ENCODE measurements around the gene TAOK3.

The TAOK3 gene

DNA sequence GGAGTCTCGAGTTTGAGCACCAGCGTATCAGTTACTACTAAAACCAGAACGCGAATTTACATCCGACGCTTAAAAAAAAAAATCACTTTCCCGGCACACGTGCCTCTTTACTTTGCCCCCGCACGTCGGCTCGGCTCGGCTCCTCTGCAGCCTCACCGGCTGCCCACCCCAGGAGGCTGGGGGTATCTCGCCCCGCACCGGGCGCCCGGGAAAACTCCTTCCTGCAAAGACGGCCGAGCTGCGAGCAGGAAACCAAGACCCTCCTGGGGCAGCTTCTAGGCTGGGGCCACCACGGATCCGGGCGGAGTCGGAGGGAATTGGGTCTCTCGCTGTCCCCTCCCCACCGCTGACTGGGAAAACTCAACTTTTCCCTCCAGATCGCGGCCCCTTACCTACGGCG lies 269.5 kb downstream of the TAOK3 start:
- H3K4me3 ChIP-seq (ENCODE audit: low read depth, low read length) = peak overlapping the region; percentile 56
- no peak for DNase-seq (ENCODE audit: low read depth)
- no peak for TF ChIP-seq CTCF (IDR thresholded peaks at IDR 0.05; ENCODE audit: low read depth, low read length, missing control alignments)

- no peak for TF ChIP-seq CTCF (IDR thresholded peaks at IDR 0.05; ENCODE audit: low read depth, low read length, missing control alignments)
- DNase-seq (ENCODE audit: low read depth) = no peak
Observed at GRCh38 chr12:118102609-118103008, 270.1 kb downstream of the TAOK3 start.

GRCh38 chr12:118102070-118102469 lies 270.6 kb downstream of the TAOK3 start:
- no peak for TF ChIP-seq CTCF (IDR thresholded peaks at IDR 0.05; ENCODE audit: low read depth, low read length, missing control alignments)
- no peak for DNase-seq (ENCODE audit: low read depth)
- H3K4me3 ChIP-seq (ENCODE audit: low read depth, low read length) = no peak overlapping the region

More at GRCh38 chr12:118102609-118103008, 270.1 kb downstream of the TAOK3 start:
- H3K4me3 ChIP-seq (ENCODE audit: low read depth, low read length) = no peak overlapping the region

GRCh38 chr12:118101051-118101450 lies 271.7 kb downstream of the TAOK3 start:
- no peak for TF ChIP-seq CTCF (IDR thresholded peaks at IDR 0.05; ENCODE audit: low read depth, low read length, missing control alignments)
- DNase-seq (ENCODE audit: low read depth) = no peak
- H3K4me3 ChIP-seq (ENCODE audit: low read depth, low read length) = no peak overlapping the region
